OCI-LY1 (cell line): Measurements from ENCODE around the gene EPYC.

Experiments
- H2AFZ ChIP-seq: fragments of 200-600 bp; sonication (generic), shearing (Covaris generic); 2 replicates; pipeline ENCODE4 v1.6.0; 2014; ENCODE audit warnings: antibody characterized with exemption, mild to moderate bottlenecking, low read length
- H3F3A ChIP-seq: fragments of 200-600 bp; sonication (generic), shearing (Covaris generic); 2 replicates; pipeline ENCODE4 v1.6.0; 2014; ENCODE audit warnings: mild to moderate bottlenecking, antibody characterized with exemption, low read length, moderate library complexity; ENCODE audit not compliant: insufficient read depth
- H3K27ac ChIP-seq: fragments of 200-600 bp; sonication (generic); 2 replicates; pipeline ENCODE4 v1.5.1; 2014; ENCODE audit warnings: low read length, mixed run types, mild to moderate bottlenecking, low read depth; ENCODE audit not compliant: poor library complexity, severe bottlenecking
- H3K27me3 ChIP-seq: fragments of 200-600 bp; sonication (generic); 2 replicates; pipeline ENCODE4 v1.6.0; 2014; ENCODE audit warnings: antibody characterized with exemption, mild to moderate bottlenecking, low read length, moderate library complexity; ENCODE audit not compliant: insufficient read depth
- H3K36me3 ChIP-seq: fragments of 200-600 bp; sonication (generic); 2 replicates; pipeline ENCODE4 v1.6.1; 2014; ENCODE audit warnings: mild to moderate bottlenecking, antibody characterized with exemption, low read length, moderate library complexity, mixed read lengths; ENCODE audit not compliant: insufficient read depth
- H3K4me1 ChIP-seq: fragments of 200-600 bp; sonication (generic); 2 replicates; pipeline ENCODE4 v1.5.1; 2014; ENCODE audit warnings: mild to moderate bottlenecking, low read length, moderate library complexity; ENCODE audit not compliant: insufficient read depth, severe bottlenecking
- H3K4me2 ChIP-seq: fragments of 200-600 bp; sonication (generic), shearing (Covaris generic); 2 replicates; pipeline ENCODE4 v1.6.1; 2014; ENCODE audit warnings: low read length
- H3K4me3 ChIP-seq: fragments of 200-600 bp; sonication (generic); 2 replicates; pipeline ENCODE4 v1.5.1; 2014; ENCODE audit warnings: low read length, low read depth, mild to moderate bottlenecking, mixed read lengths; ENCODE audit not compliant: poor library complexity, severe bottlenecking
- H3K79me2 ChIP-seq: fragments of 200-600 bp; shearing (Covaris generic); 2 replicates; pipeline ENCODE4 v1.6.1; 2016; ENCODE audit warnings: mixed run types, low read length, mixed read lengths; ENCODE audit not compliant: insufficient read depth
- H3K9ac ChIP-seq: fragments of 200-600 bp; sonication (generic), shearing (Covaris generic); 2 replicates; pipeline ENCODE4 v1.6.1; 2014; ENCODE audit warnings: mild to moderate bottlenecking, low read length, mixed read lengths
- H3K9me2 ChIP-seq: fragments of 200-600 bp; sonication (generic), shearing (Covaris generic); 2 replicates; pipeline ENCODE4 v1.6.1; 2014; ENCODE audit warnings: low read depth, mild to moderate bottlenecking, low read length, mixed read lengths
- H3K9me3 ChIP-seq: fragments of 200-600 bp; shearing (Covaris generic); 2 replicates; pipeline ENCODE4 v1.6.1; 2014; ENCODE audit warnings: low read length, mixed read lengths
- H4K20me1 ChIP-seq: fragments of 200-600 bp; sonication (generic), shearing (Covaris generic); 2 replicates; pipeline ENCODE4 v1.6.0; 2016; ENCODE audit warnings: mild to moderate bottlenecking, low read length; ENCODE audit not compliant: insufficient read depth
- EZH2 ChIP-seq: fragments of 200-600 bp; sonication (generic), shearing (Covaris generic); IDR thresholded peaks from 2 replicates; pipeline ENCODE4 v1.8.0; 2017; ENCODE audit warnings: borderline replicate concordance, mixed run types, mild to moderate bottlenecking, antibody characterized with exemption, low read length, moderate library complexity, mixed read lengths
- TF ChIP-seq, protein P1 (sequence below): fragments of 200-600 bp; sonication (generic), shearing (Covaris generic); IDR thresholded peaks from 2 replicates; pipeline ENCODE4 v1.5.1; 2017; ENCODE audit warnings: mild to moderate bottlenecking, antibody characterized with exemption, low read length, moderate library complexity, mixed read lengths

EPYC gene

DNA sequence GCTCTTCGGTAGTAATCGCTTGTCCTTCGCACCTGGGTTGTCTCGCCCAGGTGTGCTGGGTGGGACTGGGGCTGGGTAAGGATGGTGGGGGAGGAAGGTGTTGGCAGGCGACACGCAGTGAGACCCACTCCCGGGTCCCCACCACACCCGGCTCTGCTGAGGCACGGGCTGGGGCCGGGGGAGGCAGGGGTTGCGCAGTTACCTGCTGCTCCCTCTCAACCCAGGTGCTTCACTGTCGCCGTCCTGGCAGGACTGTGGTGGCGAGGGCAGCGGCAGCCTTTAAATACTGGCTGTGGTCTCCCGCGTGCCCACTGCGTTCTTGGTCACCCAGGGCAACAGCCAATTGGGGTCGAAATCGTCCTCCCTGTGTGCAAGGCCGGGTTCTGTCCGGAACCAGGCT lies 49.9 kb downstream of the EPYC start, which contains the start of gene CCER1:
Gene CCER1 (minus strand): TSS at position 256 of the 400 bp plus-strand sequence. CDS start 434 bp downstream, outside the sequence.
- TF ChIP-seq EZH2 = no peak
- TF ChIP-seq, protein P1, sequence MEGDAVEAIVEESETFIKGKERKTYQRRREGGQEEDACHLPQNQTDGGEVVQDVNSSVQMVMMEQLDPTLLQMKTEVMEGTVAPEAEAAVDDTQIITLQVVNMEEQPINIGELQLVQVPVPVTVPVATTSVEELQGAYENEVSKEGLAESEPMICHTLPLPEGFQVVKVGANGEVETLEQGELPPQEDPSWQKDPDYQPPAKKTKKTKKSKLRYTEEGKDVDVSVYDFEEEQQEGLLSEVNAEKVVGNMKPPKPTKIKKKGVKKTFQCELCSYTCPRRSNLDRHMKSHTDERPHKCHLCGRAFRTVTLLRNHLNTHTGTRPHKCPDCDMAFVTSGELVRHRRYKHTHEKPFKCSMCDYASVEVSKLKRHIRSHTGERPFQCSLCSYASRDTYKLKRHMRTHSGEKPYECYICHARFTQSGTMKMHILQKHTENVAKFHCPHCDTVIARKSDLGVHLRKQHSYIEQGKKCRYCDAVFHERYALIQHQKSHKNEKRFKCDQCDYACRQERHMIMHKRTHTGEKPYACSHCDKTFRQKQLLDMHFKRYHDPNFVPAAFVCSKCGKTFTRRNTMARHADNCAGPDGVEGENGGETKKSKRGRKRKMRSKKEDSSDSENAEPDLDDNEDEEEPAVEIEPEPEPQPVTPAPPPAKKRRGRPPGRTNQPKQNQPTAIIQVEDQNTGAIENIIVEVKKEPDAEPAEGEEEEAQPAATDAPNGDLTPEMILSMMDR = no peak
- Histone ChIP-seq H3K36me3 (no peaks in the 10 kb centered on the region), H4K20me1 (no peaks in the 10 kb centered on the region), H3K27me3 (no peaks in the 10 kb centered on the region), H3K9me2 (no peaks in the 10 kb centered on the region), H3K79me2 (no peaks in the 10 kb centered on the region), H3K4me3 (no peak within 1 kb of the TSS), H3F3A (no peaks in the 10 kb centered on the region), H3K4me1 (no peaks in the 10 kb centered on the region), H3K27ac (no peak within 1 kb of the TSS), H2AFZ (no peak within 1 kb of the TSS), H3K4me2 (no peak within 1 kb of the TSS), H3K9me3 (no peaks in the 10 kb centered on the region), H3K9ac (no peak within 1 kb of the TSS)

DNA sequence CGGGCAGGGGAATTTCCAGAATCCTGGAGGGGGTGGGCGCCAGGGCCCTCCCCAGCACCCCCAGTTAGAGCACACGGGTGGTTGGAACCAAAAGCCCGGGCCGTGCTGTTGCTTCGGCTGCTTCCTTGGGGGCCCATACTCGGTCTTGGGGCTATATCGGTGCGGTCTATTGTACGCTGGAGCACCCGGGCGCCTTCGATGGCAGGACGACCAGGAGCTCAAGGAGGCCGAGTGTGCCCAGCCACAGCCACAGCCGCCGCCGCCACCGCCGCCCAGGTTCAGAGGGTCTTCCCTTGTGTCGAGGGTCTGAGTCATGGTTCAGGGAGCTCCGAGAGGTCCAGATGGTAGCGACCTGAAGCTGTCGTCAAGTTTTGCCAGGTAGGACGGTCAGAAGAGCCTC lies 50.3 kb downstream of the EPYC start:
- H3K27me3 ChIP-seq = no peaks in the 10 kb centered on the region
- no peak for TF ChIP-seq EZH2
- TF ChIP-seq, protein P1 = no peak
- no peak overlapping the region for H3K27ac ChIP-seq
- no peaks in the 10 kb centered on the region for H3K9me2 ChIP-seq
- H3K79me2 ChIP-seq = no peaks in the 10 kb centered on the region
- H3K4me3 ChIP-seq = no peak overlapping the region
- H3K36me3 ChIP-seq = no peaks in the 10 kb centered on the region
- no peak overlapping the region for H3K9ac ChIP-seq
- H3K4me2 ChIP-seq = no peak overlapping the region
- no peaks in the 10 kb centered on the region for H3K4me1 ChIP-seq
- H2AFZ ChIP-seq = no peak overlapping the region
- H4K20me1 ChIP-seq = no peaks in the 10 kb centered on the region
- H3K9me3 ChIP-seq = no peaks in the 10 kb centered on the region
- H3F3A ChIP-seq = no peaks in the 10 kb centered on the region

DNA sequence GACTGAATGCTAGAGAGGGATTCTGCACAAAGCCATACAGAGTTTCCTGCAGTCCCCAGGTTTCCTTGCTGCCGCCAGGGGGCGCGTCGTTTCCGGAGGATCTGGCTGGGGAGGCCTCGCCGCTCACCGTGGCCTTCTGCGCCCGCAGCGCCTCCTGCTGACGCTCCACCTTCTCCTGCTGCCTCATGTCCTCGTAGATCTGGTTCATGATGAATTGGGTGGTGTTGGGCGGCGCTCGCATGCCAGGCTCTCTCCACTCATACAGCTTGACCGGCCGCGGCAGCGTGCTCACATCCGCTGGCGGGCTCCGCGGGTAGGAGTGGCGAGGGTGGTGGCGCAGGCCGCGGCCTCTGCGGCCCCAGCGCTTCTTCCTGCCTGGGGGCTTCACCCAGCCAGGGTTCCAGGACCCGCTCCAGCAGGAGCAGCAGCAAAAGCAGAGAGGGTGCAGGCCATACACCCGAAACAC lies 50.8 kb downstream of the EPYC start:
- H4K20me1 ChIP-seq = no peaks in the 10 kb centered on the region
- H3K9me2 ChIP-seq = no peaks in the 10 kb centered on the region
- H3K27me3 ChIP-seq = no peaks in the 10 kb centered on the region
- no peak overlapping the region for H2AFZ ChIP-seq
- H3K36me3 ChIP-seq = no peaks in the 10 kb centered on the region
- no peak overlapping the region for H3K4me2 ChIP-seq
- no peaks in the 10 kb centered on the region for H3K79me2 ChIP-seq
- no peak overlapping the region for H3K27ac ChIP-seq
- H3K9ac ChIP-seq = no peak overlapping the region
- H3K4me3 ChIP-seq = no peak overlapping the region
- H3F3A ChIP-seq = no peaks in the 10 kb centered on the region
- TF ChIP-seq, protein P1 = peak; percentile 83
- TF ChIP-seq EZH2 = no peak
- H3K4me1 ChIP-seq = no peaks in the 10 kb centered on the region
- H3K9me3 ChIP-seq = no peaks in the 10 kb centered on the region
